Right ventricle myocardium superior (tissue), 1 donor: ENCODE results near the gene RNU6-9. TPM values are rescaled to one million over a fixed set of nuclear protein-coding genes. Genes with fewer than 3 reads are reported as not detected.
A peak's percentile ranks its signal among the peaks of the same experiment; 100 is the strongest.
"Not testable (repeated sequence)": the region's sequence is repeated elsewhere in the genome, so short reads cannot be mapped to it uniquely, and the experiment has no call there.

ENCODE experiments used
- ATAC-seq: fragments of 200-7000 bp; cut with Tn5 transposase; one replicate; pipeline ENCODE4 v1.9.1; 2020; ENCODE audit warnings: mild to moderate bottlenecking; ENCODE audit not compliant: poor library complexity
- DNase-seq: peaks from one replicate; pipeline ENCODE4 v3.0.0-alpha.2; 2020
- intact Hi-C: fragments of 100-400 bp; cut with DNase I; formaldehyde crosslinking; loops from one replicate; pipeline ENCODE4 v1.11.2; 2022
- total RNA-seq: library from RNA; stranded (reverse); fragmentation: NEBNext Ultra II Directional; extraction: Animal tissue kit (Norgen Biotek cat#: 25700); gene quantifications from one replicate; pipeline ENCODE4 v1.2.1, GENCODE V29; 2021
- donor health status: DM: no; HTN: yes; CAD: no; lungs with severe emphysema.

The RNU6-9 gene
- total RNA-seq, 1 donor from 2014 or later, result not detected

GRCh38 chr19:888581-889385 lies 4.5 kb upstream of the RNU6-9 start:
- intact Hi-C loops, result no loop called here
- DNase-seq (no peak), ATAC-seq (no peak)

DNA sequence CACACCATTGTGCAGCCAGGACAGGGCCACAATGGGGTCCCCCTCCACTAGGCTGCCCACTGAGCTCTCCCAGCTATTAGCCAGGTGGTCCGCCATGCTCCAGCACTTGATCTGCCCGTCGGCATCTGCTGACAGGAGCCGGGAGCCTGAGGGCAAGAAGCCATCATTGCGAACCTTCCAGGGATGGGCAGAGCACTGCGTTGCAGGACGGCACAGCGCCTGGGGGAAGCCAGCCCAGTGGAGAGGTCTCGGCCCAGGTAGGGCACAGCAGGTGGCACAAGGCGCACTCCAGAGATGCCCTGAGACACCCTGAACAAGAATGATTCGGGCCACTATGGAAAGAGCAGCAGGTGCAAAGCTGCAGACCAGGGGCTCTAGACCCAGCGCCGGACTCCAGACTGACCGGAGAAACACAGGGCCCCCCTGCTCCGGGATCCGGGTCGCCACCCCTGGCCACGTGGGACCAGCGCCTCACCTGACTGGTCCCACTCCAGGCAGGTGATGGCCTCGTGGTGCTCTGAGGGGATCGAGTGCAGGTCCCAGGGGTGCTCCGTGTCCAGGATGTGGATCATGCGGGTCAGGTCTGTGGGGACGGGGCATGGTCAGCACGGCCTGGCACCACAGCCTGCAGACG lies 3.5 kb upstream of the RNU6-9 start:
- ATAC-seq, result no peak
- intact Hi-C loops, result no loop called here
- DNase-seq, result no peak

GRCh38 chr19:890831-891230 lies 2.5 kb upstream of the RNU6-9 start:
- ATAC-seq (no peak), DNase-seq (no peak)
- intact Hi-C loops, result no loop called here

DNA sequence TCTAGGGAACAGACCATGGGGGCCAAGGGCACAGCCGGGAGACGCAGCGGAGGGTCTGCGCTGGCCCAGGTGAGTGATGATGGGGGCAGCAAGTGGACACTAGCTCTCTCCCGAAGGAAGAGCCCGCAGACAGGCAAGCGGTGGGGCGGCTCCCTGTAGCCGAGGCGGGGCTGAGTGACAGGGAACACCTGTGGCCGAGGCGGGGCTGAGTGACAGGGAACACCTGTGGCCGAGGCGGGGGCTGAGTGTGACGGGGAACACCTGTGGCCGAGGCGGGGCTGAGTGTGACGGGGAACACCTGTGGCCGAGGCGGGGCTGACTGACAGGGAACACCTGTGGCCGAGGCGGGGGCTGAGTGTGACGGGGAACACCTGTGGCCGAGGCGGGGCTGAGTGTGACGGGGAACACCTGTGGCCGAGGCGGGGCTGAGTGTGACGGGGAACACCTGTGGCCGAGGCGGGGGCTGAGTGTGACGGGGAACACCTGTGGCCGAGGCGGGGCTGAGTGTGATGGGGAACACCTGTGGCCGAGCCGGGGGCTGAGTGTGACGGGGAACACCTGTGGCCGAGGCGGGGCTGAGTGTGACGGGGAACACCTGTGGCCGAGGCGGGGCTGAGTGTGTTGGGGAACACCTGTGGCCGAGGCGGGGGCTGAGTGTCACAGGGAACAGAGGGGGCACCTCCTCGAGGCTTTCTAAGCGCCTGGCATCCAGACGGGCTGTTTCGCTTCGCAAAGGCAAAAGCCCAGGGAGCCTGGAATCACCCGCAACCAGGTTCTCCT lies 1.7 kb upstream of the RNU6-9 start:
- intact Hi-C loops, ATAC-seq: not testable (repeated sequence)

GRCh38 chr19:892243-892893 lies 916 bp upstream of the RNU6-9 start:
- intact Hi-C loops, result no loop called here
- ATAC-seq (no peak), DNase-seq (peak; percentile 62)

More for the DNA sequence above, 1.7 kb upstream of the RNU6-9 start:
- not testable (repeated sequence) for DNase-seq

GRCh38 chr19:896434-896833 lies 3.1 kb downstream of the RNU6-9 start:
- ATAC-seq, result no peak
- DNase-seq, result no peak
- intact Hi-C loops, result no loop called here

DNA sequence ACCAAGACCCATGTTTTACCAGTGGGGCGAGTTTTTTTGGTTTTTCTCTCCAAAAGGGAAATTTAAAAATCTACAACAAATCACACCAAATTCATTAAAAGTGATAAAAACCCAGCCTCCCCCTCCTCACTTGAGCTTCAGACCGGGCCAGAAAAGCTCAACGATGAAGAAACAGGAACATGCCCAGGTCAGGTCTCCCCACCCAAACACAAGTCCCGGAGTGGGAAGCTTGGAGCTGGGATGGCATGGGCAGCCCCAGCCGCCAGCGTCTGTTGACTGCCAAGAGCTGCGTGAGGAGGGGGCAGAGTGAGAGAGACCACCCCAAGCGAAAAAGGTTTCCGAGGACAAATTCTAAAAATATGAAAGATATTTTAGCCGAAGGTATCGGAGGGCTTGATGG lies 3.7 kb downstream of the RNU6-9 start:
- ATAC-seq (no peak), DNase-seq (no peak)
- intact Hi-C loops, result no loop called here

GRCh38 chr19:897442-898039 lies 4.3 kb downstream of the RNU6-9 start:
- DNase-seq (no peak), ATAC-seq (no peak)
- intact Hi-C loops, result no loop called here

GRCh38 chr19:898663-899062 lies 5.4 kb downstream of the RNU6-9 start:
- no peak for DNase-seq
- no peak for ATAC-seq
- intact Hi-C loops, result no loop called here

- intact Hi-C loops, result no loop called here
- DNase-seq, result no peak
- ATAC-seq, result no peak
These were observed 6.2 kb downstream of the RNU6-9 start for GRCh38 chr19:899336-900042.

GRCh38 chr19:900043-900301 lies 6.7 kb downstream of the RNU6-9 start:
- no peak for ATAC-seq
- intact Hi-C loops, result no loop called here
- no peak for DNase-seq

DNA sequence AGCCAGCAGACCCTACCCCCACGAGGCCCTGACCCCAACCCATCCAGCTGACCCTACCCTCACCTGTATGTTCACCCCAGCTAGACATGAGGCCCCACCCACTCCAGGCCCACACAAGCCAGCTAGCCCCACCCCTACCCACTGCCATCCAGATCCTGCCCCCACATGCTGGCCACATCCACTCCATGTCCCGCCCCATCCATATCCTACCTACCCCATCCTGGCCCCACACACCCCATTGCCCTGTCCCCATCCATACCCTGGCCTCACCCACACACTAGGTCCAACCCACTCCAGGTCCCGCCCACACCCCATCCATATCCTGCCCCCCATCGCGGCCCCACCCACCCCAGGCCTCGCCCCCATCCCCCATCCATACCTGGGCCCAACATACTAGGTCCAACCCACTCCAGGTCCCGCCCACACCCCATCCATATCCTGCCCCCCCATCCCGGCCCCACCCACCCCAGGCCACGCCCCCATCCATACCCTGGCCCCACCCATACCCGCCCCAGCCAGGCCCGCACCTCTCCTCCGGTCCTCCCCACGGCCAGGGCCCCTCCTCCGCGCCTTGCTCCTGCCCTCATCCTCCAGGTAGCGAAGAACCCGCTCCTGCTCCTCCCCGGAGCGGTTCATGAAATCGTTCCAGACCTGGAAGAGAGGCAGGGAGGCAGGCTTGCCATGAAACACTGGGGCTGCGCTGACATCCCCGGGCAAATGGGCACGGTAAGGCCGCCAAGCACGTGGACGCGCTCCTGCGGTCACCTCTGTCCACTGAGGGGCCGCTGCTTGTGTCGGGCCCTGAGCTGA lies 7.2 kb downstream of the RNU6-9 start:
- intact Hi-C loops, result no loop called here
- no peak for DNase-seq
- ATAC-seq, result peak; percentile 30

DNA sequence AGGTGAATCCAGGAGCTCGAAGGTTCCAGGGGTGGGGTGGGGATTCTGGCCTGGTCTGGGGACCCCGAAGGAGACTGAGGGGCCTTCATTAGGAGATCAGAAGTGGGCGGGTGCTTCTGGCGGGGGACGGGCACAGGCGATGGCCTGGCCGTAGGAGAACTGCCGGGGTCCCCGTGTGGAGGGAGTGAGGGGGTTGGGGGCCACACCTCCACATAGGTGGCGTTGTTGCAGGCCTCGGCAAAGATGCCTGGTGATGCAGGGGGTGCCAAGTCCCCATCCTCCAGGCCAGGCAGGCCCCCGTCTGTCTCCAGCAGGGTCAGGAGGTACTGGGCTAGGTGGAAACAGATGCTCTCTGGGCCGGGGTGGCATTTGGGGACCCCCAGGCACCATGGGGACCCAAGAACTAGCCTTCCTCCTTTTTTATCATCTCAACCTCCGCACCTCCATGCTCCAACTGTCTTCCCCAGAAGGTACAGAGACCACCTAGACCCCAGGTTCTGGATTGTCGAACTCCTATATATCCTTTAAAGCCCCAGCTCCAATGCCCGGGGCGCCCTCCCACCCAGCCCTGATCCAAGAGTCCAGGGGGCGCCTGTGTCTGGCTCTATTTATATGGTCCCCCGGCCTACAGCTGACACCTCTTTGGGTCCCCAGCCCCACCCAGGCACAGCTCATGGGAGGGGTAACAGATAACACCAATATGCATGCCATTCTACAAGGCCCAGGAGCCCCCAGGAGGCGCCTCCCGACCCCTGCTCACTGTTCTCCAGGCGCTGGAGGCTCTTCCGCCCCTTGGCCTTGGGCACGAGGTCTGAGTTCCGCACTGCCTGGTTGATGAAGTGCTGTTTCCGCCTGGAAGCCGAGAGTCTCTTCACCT lies 8.2 kb downstream of the RNU6-9 start:
- DNase-seq (no peak), ATAC-seq (no peak)
- intact Hi-C loops, result no loop called here

GRCh38 chr19:902093-902370 lies 8.7 kb downstream of the RNU6-9 start:
- DNase-seq (no peak), ATAC-seq (no peak)
- intact Hi-C loops, result no loop called here

DNA sequence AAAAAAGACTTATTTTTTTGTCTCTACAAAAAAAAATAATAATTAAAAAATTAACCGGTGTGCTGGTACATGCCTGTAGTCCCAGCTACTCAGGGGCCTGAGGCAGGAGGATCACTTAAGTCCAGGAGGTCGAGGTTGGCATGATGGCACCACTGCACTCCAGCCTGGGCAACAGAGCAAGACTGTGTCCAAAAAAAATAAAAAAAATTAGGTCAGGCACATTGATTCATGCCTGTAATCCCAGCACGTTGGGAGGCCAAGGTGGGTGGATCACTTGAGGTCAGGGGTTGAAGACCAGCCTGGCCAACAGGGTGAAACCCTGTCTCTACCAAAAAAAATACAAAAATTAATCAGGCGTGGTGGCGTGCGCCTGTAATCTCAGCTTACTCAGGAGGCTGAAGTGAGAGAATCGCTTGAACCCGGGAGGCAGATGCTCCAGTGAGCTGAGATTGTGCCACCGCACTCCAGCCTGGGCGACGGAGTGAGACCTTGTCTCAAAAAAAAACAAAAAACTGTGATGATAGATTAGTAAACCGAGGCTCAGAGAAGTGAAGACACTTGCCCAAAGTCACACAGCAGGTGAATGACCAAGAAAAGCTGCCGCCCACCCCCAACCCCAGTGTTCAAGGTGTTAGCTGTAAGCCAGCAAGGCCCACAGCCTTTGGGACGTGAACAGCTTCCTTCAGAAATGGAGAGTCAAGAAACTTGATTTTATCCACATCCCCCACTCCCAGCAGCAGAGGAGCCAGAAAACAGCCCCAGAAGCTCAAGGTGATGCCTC lies 9.4 kb downstream of the RNU6-9 start:
- intact Hi-C loops, result no loop called here
- no peak for DNase-seq
- ATAC-seq, result no peak

DNA sequence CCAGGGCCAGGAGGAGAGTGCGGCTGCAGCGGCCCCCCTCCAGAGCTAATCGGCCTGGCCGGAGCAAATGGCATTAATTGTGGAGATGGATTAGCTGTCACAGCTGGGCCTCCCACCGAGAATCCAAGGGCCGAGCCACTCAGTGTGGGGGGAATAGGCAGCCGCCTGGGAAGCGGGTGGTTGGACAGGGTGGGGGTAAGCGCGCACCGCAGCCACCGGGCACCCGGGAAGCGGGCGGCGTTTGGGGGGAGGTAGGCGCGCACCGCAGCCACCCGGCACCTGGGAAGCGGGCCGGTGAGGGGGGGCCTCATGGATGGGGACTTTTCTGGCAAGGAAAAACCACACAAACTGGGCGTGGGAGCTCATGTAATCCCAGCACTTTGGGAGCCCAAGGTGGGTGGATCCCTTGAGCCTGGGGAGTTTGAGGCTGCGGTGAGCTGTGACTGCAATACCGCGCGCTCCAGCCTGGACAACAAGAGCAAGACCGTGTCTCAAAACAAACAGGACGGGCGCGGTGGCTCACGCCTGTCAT lies 10.0 kb downstream of the RNU6-9 start:
- ATAC-seq (no peak), DNase-seq (no peak)
- intact Hi-C loops, result no loop called here
